Smooth muscle cell (in vitro differentiated cells): ENCODE measurements around the gene PLXDC1. TPM values are rescaled to one million over a fixed set of nuclear protein-coding genes. Genes with fewer than 3 reads are reported as not detected.

ENCODE experiments used
- DNase-seq: peaks from one replicate; lab custom pipeline; 2025; ENCODE audit not compliant: unreplicated experiment; lab: John Stamatoyannopoulos, UW
- H2AFZ ChIP-seq: fragments of 200-600 bp; sonication (generic); 2 replicates; pipeline ENCODE4 v1.6.0; 2016; ENCODE audit warnings: antibody characterized with exemption, low read depth, mild to moderate bottlenecking
- H3F3A ChIP-seq: fragments of 200-600 bp; sonication (generic); 2 replicates; pipeline ENCODE4 v1.6.0; 2017; ENCODE audit warnings: antibody characterized with exemption, low read depth
- H3K27ac ChIP-seq: fragments of 200-600 bp; sonication (generic); 2 replicates; pipeline ENCODE4 v1.5.1; 2016; ENCODE audit warnings: low read depth, mild to moderate bottlenecking
- H3K27me3 ChIP-seq: fragments of 200-600 bp; sonication (generic); 2 replicates; pipeline ENCODE4 v1.6.1; 2016; ENCODE audit warnings: low read depth, mild to moderate bottlenecking
- H3K36me3 ChIP-seq: fragments of 200-600 bp; sonication (generic); 2 replicates; pipeline ENCODE4 v1.5.1; 2016; ENCODE audit warnings: low read depth
- H3K4me1 ChIP-seq: fragments of 200-600 bp; sonication (generic); 2 replicates; pipeline ENCODE4 v1.5.1; 2016; ENCODE audit warnings: low read depth
- H3K4me2 ChIP-seq: fragments of 200-600 bp; sonication (generic); 2 replicates; pipeline ENCODE4 v1.6.0; 2016; ENCODE audit warnings: mild to moderate bottlenecking
- H3K4me3 ChIP-seq: fragments of 200-600 bp; sonication (generic); 2 replicates; pipeline ENCODE4 v1.5.1; 2016; ENCODE audit warnings: mild to moderate bottlenecking
- H3K79me2 ChIP-seq: fragments of 200-600 bp; sonication (generic); 2 replicates; pipeline ENCODE4 v1.6.0; 2016; ENCODE audit warnings: low read depth, mild to moderate bottlenecking
- H3K9ac ChIP-seq: fragments of 200-600 bp; sonication (generic); 2 replicates; pipeline ENCODE4 v1.6.0; 2016; ENCODE audit warnings: low read depth
- H3K9me3 ChIP-seq: fragments of 200-600 bp; sonication (generic); replicated peaks from 2 replicates; pipeline ENCODE4 v1.5.1; 2016; ENCODE audit warnings: low read depth
- H4K20me1 ChIP-seq: fragments of 200-600 bp; sonication (generic); 2 replicates; pipeline ENCODE4 v1.6.0; 2016; ENCODE audit warnings: low read depth
- WGBS: methylation state at CpG from one replicate; pipeline ENCODE4 v1.1.7; 2016; ENCODE audit warnings: low lambda C conversion rate; 5-methylcytosine and 5-hydroxymethylcytosine counted together
- polyA plus RNA-seq: library from polyadenylated mRNA; unstranded; fragments of >200 nt; fragmentation: Nextera tagmentation; extraction: Ambion mirVana; gene quantifications from 2 replicates; pipeline ENCODE4 v1.2.1, GENCODE V29; 2016
- total RNA-seq: library from RNA; depleted of rRNA; stranded (reverse); fragments of >200 nt; gene quantifications from 2 replicates; pipeline ENCODE4 v1.2.3, GENCODE V29; 2014
- TF ChIP-seq, protein P1 (sequence below): fragments of 200-600 bp; sonication (generic); IDR thresholded peaks from 2 replicates; pipeline ENCODE4 v1.5.1; 2017; ENCODE audit warnings: borderline replicate concordance, mild to moderate bottlenecking, antibody characterized with exemption; ENCODE audit not compliant: insufficient read depth, poor library complexity, severe bottlenecking

The PLXDC1 gene
- total and polyA plus RNA-seq, 2 experiments from 2014 or later, result 17.4 to 18.5 TPM

DNA sequence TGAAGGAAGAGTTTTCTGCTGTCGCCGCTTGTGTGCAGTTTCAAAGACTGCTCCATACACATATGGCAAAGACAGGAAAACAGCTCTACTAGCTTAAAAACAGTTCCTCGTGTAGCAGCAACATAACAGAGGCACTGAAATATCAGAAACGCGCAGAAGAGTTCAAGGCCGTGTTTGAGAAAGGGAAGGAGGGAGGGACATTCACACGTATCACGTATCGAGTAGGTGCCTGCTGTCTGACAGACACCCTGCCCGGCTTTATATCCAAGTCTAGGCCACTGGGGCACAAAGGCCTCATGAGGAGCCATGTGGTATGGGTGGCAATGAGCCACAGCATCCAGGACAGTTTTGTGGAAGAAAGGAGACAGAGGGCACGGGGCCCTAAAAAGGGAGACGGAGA lies 50.3 kb downstream of the PLXDC1 start:
- no peak for DNase-seq
- Histone ChIP-seq H3F3A (no peaks in the 10 kb centered on the region), H2AFZ (no peak overlapping the region), H3K9me3 (no peaks in the 10 kb centered on the region), H4K20me1 (no peaks in the 10 kb centered on the region), H3K4me3 (no peak overlapping the region), H3K36me3 (no peaks in the 10 kb centered on the region), H3K4me2 (no peak overlapping the region), H3K27ac (no peak overlapping the region), H3K9ac (no peak overlapping the region), H3K27me3 (no peaks in the 10 kb centered on the region), H3K4me1 (peaks cover 8% of the 10 kb centered on the region), H3K79me2 (no peaks in the 10 kb centered on the region)
- TF ChIP-seq, protein P1, sequence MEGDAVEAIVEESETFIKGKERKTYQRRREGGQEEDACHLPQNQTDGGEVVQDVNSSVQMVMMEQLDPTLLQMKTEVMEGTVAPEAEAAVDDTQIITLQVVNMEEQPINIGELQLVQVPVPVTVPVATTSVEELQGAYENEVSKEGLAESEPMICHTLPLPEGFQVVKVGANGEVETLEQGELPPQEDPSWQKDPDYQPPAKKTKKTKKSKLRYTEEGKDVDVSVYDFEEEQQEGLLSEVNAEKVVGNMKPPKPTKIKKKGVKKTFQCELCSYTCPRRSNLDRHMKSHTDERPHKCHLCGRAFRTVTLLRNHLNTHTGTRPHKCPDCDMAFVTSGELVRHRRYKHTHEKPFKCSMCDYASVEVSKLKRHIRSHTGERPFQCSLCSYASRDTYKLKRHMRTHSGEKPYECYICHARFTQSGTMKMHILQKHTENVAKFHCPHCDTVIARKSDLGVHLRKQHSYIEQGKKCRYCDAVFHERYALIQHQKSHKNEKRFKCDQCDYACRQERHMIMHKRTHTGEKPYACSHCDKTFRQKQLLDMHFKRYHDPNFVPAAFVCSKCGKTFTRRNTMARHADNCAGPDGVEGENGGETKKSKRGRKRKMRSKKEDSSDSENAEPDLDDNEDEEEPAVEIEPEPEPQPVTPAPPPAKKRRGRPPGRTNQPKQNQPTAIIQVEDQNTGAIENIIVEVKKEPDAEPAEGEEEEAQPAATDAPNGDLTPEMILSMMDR, result no peak
- WGBS, result 82% methylated on average over 12 of the region's 12 CpGs

DNA sequence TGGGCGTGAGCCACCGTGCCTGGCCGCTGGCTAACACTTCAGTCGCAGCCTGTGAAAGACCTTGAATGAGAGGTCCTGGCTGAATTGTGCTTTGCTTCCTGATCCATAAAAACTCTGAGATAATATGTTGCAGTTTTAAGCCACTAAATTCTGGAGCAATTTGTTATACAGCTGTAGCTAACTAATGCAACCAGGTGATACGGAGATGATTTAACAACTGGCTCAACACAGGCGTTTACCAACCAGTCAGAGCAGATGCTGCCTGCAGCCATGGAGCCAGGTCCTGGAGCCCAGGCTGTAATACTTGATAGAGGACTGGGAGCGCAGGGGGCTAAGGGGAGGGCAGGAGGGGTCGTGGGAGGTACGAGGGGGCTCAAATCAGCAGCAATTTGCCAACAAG lies 50.9 kb downstream of the PLXDC1 start:
- H3K4me1 ChIP-seq, result peaks cover 8% of the 10 kb centered on the region
- 98% methylated on average over 9 of the region's 9 CpGs for WGBS
- H3K4me2 ChIP-seq, result no peak overlapping the region
- TF ChIP-seq, protein P1, result no peak
- H3K79me2 ChIP-seq, result no peaks in the 10 kb centered on the region
- H3F3A ChIP-seq, result no peaks in the 10 kb centered on the region
- H3K27ac ChIP-seq, result no peak overlapping the region
- H3K9me3 ChIP-seq, result no peaks in the 10 kb centered on the region
- H3K4me3 ChIP-seq, result no peak overlapping the region
- no peaks in the 10 kb centered on the region for H4K20me1 ChIP-seq
- no peak for DNase-seq
- H2AFZ ChIP-seq, result no peak overlapping the region
- no peak overlapping the region for H3K9ac ChIP-seq
- no peaks in the 10 kb centered on the region for H3K27me3 ChIP-seq
- no peaks in the 10 kb centered on the region for H3K36me3 ChIP-seq

DNA sequence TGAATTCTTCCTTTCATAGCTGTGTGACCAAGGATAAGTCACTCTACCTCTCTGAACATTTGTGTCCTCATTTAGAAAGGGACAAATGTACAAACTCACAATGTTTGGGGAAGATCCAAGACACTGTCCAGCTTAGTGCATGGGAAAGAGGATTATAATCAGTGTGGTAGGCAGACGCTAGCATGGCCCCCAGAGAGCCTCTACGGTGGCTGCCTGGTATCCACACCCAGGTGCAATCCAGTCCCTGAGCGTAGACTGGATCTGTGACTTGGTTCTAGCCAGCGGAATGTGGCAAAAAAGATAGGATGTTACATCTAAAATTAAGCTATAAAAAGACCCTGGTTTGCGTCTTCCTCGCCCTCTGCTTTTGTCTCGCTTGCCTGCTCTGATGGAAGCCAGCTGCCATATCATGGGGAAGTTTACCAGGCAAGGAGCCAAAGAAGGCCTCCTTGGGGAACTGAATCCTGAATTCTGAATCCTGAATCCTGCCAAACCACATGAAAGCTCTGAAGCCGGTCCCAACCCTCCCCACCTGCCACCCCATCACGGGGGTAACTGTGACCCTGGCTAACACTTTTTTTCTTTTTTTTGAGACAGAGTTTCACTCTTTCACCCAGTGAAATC lies 51.7 kb downstream of the PLXDC1 start:
- Histone ChIP-seq H3K4me3 (no peak overlapping the region), H3K9ac (no peak overlapping the region), H4K20me1 (no peaks in the 10 kb centered on the region), H3K4me2 (no peak overlapping the region), H3K27me3 (no peaks in the 10 kb centered on the region), H3K79me2 (no peaks in the 10 kb centered on the region), H3K9me3 (no peaks in the 10 kb centered on the region), H2AFZ (no peak overlapping the region), H3F3A (no peaks in the 10 kb centered on the region), H3K27ac (no peak overlapping the region), H3K4me1 (peaks cover 8% of the 10 kb centered on the region), H3K36me3 (no peaks in the 10 kb centered on the region)
- WGBS, result 48% methylated on average over 9 of the region's 9 CpGs
- TF ChIP-seq, protein P1, result no peak
- no peak for DNase-seq

DNA sequence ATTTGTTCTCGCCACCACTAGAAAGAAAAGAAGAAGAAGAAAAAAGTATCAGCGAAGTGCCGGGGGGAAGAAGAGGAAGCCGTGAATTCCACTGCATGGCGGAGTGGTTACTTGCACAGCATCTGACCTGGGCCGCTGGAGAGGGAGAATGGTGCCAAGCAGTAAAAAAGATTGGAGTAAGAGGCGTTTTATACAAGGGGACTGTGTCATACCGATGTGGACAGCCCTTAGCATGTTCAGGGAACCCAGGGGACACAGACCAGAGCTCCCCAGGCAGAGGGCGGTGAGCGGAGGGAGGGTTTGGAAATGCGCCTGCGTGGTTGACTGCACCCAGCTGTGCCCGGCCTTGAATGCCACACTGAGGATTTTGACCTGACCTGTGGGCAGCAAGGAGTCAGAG lies 52.8 kb downstream of the PLXDC1 start:
- H3K27ac ChIP-seq, result no peak overlapping the region
- no peaks in the 10 kb centered on the region for H3K9me3 ChIP-seq
- TF ChIP-seq, protein P1, result no peak
- H4K20me1 ChIP-seq, result no peaks in the 10 kb centered on the region
- no peaks in the 10 kb centered on the region for H3K79me2 ChIP-seq
- no peak overlapping the region for H3K4me3 ChIP-seq
- no peaks in the 10 kb centered on the region for H3K27me3 ChIP-seq
- no peak overlapping the region for H2AFZ ChIP-seq
- DNase-seq, result no peak
- no peak overlapping the region for H3K4me2 ChIP-seq
- peaks cover 8% of the 10 kb centered on the region for H3K4me1 ChIP-seq
- no peak overlapping the region for H3K9ac ChIP-seq
- no peaks in the 10 kb centered on the region for H3K36me3 ChIP-seq
- no peaks in the 10 kb centered on the region for H3F3A ChIP-seq
- 65% methylated on average over 13 of the region's 13 CpGs for WGBS
